Heart left ventricle (tissue), 16 donors: Measurements from ENCODE around the gene MAGEB16. TPM values are rescaled to one million over a fixed set of nuclear protein-coding genes. Genes with fewer than 3 reads are reported as not detected.

ENCODE experiments used
- ATAC-seq, 4 donors: fragments of 200-7000 bp; cut with Tn5 transposase; one replicate each; pipeline ENCODE4 v1.9.1; 2020 to 2022; ENCODE audit warnings: moderate library complexity in 4 of 4, mild to moderate bottlenecking in 3 of 4, moderate number of reproducible peaks in 1 of 4
- DNase-seq, 5 donors: peaks; one replicate each; pipeline ENCODE4 v3.0.0-alpha.2; 2020
- H3K27ac ChIP-seq, 12 donors: fragments of 200-600 bp; sonication (generic) in 4 of 12; one replicate each; pipeline versions ENCODE4 v1.5.0 to v1.8.0; 2016 to 2022; ENCODE audit warnings: mild to moderate bottlenecking in 2 of 12
- H3K27me3 ChIP-seq, 9 donors: fragments of 200-600 bp; sonication (generic) in 2 of 9; one replicate each; pipeline versions ENCODE4 v1.5.1 to v1.8.0; 2016 to 2022; ENCODE audit warnings: mild to moderate bottlenecking in 3 of 9
- H3K36me3 ChIP-seq, 9 donors: fragments of 200-600 bp; sonication (generic) in 2 of 9; one replicate each; pipeline versions ENCODE4 v1.5.0 to v1.8.0; 2018 to 2022; ENCODE audit warnings: mild to moderate bottlenecking in 2 of 9
- H3K4me1 ChIP-seq, 12 donors: fragments of 200-600 bp; sonication (generic) in 4 of 12; one replicate each; pipeline versions ENCODE4 v1.5.0 to v1.8.0; 2016 to 2022; ENCODE audit warnings: mild to moderate bottlenecking in 3 of 12
- H3K4me3 ChIP-seq, 12 donors: fragments of 200-600 bp; sonication (generic) in 4 of 12; one replicate each; pipeline versions ENCODE4 v1.5.0 to v1.8.0; 2017 to 2022; ENCODE audit warnings: mild to moderate bottlenecking in 9 of 12, moderate library complexity in 4 of 12
- H3K9me3 ChIP-seq, 12 donors: fragments of 200-600 bp; sonication (generic) in 4 of 12; one replicate each; pipeline versions ENCODE4 v1.5.0 to v1.8.0; 2016 to 2022; ENCODE audit warnings: mild to moderate bottlenecking in 1 of 12
- POLR2A ChIP-seq, 2 donors: fragments of 450-650 bp; IDR thresholded peaks; one replicate each; pipeline ENCODE4 v1.6.1; 2017; ENCODE audit warnings: antibody characterized with exemption in 2 of 2, mild to moderate bottlenecking in 2 of 2, moderate library complexity in 2 of 2
- WGBS, 4 donors: extraction: QIAGEN DNeasy Blood & Tissue Kit in 2 of 4; methylation state at CpG; one replicate each; pipeline versions ENCODE4 v1.1.5 to v1.1.7; 2013 to 2018; 5-methylcytosine and 5-hydroxymethylcytosine counted together
- intact Hi-C, 10 donors: fragments of 100-400 bp; cut with DNase I; formaldehyde crosslinking; loops; one replicate each; pipeline versions ENCODE4 v1.11.1 to v1.14.2; 2022
- polyA plus RNA-seq, 2 donors: library from polyadenylated mRNA; stranded (reverse); fragments of 200-250 nt; gene quantifications; one replicate each; pipeline ENCODE4 v1.2.3, GENCODE V29; 2013
- total RNA-seq, 9 donors: library from RNA; depleted of rRNA in 2 of 9; stranded (reverse); fragments of >200 nt in 2 of 9; fragmentation: NEBNext Ultra II Directional in 3 of 9; extraction: Animal tissue kit (Norgen Biotek cat#: 25700) in 3 of 9; gene quantifications; one replicate each; pipeline versions ENCODE4 v1.1.0 to v1.2.4, GENCODE V29; 2016 to 2023
- TF ChIP-seq, protein P1 (sequence below), 12 donors: fragments of 200-600 bp; sonication (generic) in 4 of 12; IDR thresholded peaks; one replicate each; pipeline versions ENCODE4 v1.5.0 to v1.8.0; 2018 to 2022; ENCODE audit warnings: antibody characterized with exemption in 12 of 12, mild to moderate bottlenecking in 5 of 12
- donor health status: ischemic (EF 13 %, LVEDD 7.1; RV severe dilation, severe dysfunction).
- donor health status: healthy with polysubstance abuse.
- donor health status: DM: no; HTN: yes; CAD: no.
- donor health status: DM: no; HTN: no; CAD: no.
- donor health status: ischemic (EF 25% LVEDD 6.9; RV normal size, moderate dysfunction).
- donor health status: ischemic (EF 25% LVEDD 5.7; RV mildly dilated, moderate dysfunction).
- donor health status: healthy.
- donor health status: DM: yes; HTN: yes; CAD: no.
- donor health status: ischemic (EF 35%, LVEDD 5.7; RV mildly dilated, moderate dysfunction).
- donor health status: nonischemic (EF 11% LVEDD 7.7; RV severe dilation, severe dysfunction).
- donor health status: DM: yes; HTN: yes; CAD: no.
- donor health status: PGD.
- donor health status: ischemic (EF 29% LVEDD 5.4; RV normal size, mild dysfunction).
- donor health status: nonischemic (EF 23%, LVEDD 6.1; RV moderate dilation, normal function).

The MAGEB16 gene
- total and polyA plus RNA-seq, 11 donors: not detected

DNA sequence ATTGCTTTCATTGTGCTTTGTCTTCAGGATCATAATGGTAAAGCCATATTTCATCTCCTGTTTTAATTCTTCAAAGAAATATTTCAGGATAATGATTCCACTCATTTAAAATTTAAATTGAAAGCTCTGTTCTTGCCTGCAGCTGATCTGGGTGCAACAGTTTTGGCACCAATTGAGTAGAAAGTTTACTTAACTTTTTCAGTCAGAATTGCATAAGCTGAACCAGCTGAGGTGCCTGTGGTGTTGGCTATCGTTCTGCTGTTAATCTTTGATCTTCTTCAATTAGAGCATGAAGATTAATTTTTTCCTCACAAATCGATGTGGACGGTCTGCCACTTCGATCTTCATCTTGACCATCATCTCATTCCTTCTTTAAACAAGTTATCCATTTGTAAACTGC, 49.6 kb downstream of the MAGEB16 start:
- no peak overlapping the region for H3K4me3 ChIP-seq
- H3K27ac ChIP-seq: no peak overlapping the region
- TF ChIP-seq, protein P1, sequence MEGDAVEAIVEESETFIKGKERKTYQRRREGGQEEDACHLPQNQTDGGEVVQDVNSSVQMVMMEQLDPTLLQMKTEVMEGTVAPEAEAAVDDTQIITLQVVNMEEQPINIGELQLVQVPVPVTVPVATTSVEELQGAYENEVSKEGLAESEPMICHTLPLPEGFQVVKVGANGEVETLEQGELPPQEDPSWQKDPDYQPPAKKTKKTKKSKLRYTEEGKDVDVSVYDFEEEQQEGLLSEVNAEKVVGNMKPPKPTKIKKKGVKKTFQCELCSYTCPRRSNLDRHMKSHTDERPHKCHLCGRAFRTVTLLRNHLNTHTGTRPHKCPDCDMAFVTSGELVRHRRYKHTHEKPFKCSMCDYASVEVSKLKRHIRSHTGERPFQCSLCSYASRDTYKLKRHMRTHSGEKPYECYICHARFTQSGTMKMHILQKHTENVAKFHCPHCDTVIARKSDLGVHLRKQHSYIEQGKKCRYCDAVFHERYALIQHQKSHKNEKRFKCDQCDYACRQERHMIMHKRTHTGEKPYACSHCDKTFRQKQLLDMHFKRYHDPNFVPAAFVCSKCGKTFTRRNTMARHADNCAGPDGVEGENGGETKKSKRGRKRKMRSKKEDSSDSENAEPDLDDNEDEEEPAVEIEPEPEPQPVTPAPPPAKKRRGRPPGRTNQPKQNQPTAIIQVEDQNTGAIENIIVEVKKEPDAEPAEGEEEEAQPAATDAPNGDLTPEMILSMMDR (IDR thresholded peaks at IDR 0.05): no peak
- TF ChIP-seq POLR2A (IDR thresholded peaks at IDR 0.05): no peak
- WGBS, 4 donors: 68 to 88% (median 76%) methylated on average over 4 of the region's 4 CpGs
- H3K27me3 ChIP-seq: no peaks in the 10 kb centered on the region
- DNase-seq (no peak), ATAC-seq (no peak)
- intact Hi-C loops: no loop called here
- H3K9me3 ChIP-seq: no peaks in the 10 kb centered on the region
- no peaks in the 10 kb centered on the region for H3K4me1 ChIP-seq
- no peaks in the 10 kb centered on the region for H3K36me3 ChIP-seq

Other genes starting within 250 kb of the MAGEB16 start
- gene CFAP47, start 121.4 kb downstream of the MAGEB16 start, total RNA-seq: not detected
- not detected for gene CFAP47, start 121.4 kb downstream of the MAGEB16 start, polyA plus RNA-seq